ENCODE results near the gene FBL. TPM values are rescaled to one million over a fixed set of nuclear protein-coding genes. Genes with fewer than 3 reads are reported as not detected.
A peak's percentile ranks its signal among the peaks of the same experiment; 100 is the strongest.

Gene FBL
- total and polyA plus RNA-seq, 2 of the 8 experiments (the other 6 are each of a cell fraction or from before 2014, with no cell fraction given), result 790 to 1,361 TPM

DNA sequence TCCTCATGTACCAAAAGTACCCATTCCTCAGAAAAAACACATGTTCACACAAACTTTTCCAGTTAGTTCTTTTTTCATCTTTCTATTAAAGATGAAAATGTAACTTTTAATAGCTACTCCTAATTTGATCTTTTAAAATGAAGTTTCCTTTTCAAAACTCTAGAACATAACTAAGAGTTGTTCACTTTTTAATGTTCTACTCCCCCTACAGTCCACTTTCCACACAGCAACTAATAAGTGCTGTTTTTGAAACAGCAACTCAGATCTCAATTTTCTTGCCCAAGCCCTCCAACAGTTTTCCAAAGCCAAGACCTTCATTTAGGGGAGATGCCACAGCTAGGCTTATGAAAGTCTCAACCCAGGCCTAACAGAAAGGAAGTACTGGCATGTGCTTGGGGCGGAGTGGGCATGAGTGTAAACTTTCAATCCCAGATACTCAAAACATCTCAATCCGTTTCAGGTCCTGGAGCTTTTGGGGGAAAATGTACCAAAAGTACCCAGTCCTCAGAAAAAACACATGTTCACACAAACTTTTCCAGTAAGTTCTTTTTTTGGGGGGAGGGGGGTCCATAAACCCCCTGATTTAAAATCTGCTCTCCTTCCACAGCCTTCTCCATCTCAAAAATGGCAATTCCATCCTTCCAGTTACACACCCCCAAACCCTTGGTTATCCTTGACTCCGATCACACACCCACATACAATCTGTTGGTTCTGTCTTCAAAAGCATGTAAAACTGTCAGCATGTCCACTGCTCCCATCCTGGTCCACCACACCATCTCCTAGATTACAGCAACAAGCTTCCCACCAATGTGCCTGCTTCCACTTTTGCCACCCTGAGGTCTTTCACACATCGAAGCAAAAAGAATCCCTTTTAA is 2.0 kb downstream of the FBL start:
- H3K4me1 ChIP-seq (replicated peaks in 1 of 4; ENCODE audit: control insufficient read depth in 3 of 4, insufficient read depth in 4 of 4, low read length in 3 of 4), result peaks cover 7 to 28% (median 18%) of the 10 kb centered on the region in 4 experiments
- peaks cover 16% of the 10 kb centered on the region for H3K79me1 ChIP-seq (ENCODE audit: low read depth, low read length)
- H3K56ac ChIP-seq (replicated peaks; ENCODE audit: insufficient read length, low read depth, low read length), result no peak overlapping the region
- CTCF ChIA-PET (ENCODE audit: partially characterized antibody), result interaction anchor here (0.6 to 6.4 kb wide), 30 partner anchors 10 to 384 kb away, joined by 3 to 43 read pairs (median 6); partner anchors contain the start of genes DYRK1B and PSMC4
- 89% methylated on average over 4 of the region's 4 CpGs; no CpG with 5 or more reads in 1 of the 2 experiments for WGBS, 2 experiments (ENCODE audit: extremely low coverage in 1 of 2, insufficient coverage in 1 of 2, insufficient read length in 1 of 2, insufficient replicate concordance in 2 of 2, low coverage in 1 of 2, low lambda C conversion rate in 2 of 2, missing lambda C conversion rate in 1 of 2)
- no peaks in the 10 kb centered on the region for H3K27me3 ChIP-seq (replicated peaks in 1 of 4; ENCODE audit: control insufficient read depth in 3 of 4, extremely low read depth in 1 of 4, insufficient read depth in 3 of 4, low read length in 3 of 4)
- H3K23ac ChIP-seq (ENCODE audit: insufficient read length), result no peak overlapping the region
- no peak overlapping the region for H2AK5ac ChIP-seq (ENCODE audit: low read depth, low read length)
- H3K79me2 ChIP-seq (ENCODE audit: control insufficient read depth in 1 of 2, insufficient read depth in 2 of 2, low read length in 2 of 2), result peaks cover 46 to 69% of the 10 kb centered on the region in 2 experiments
- H3K27ac ChIP-seq (ENCODE audit: low read depth, low read length), result no peak overlapping the region
- H2BK120ac ChIP-seq (replicated peaks; ENCODE audit: low read depth, low read length), result no peak overlapping the region
- H3K4me3 ChIP-seq (ENCODE audit: extremely low read depth in 1 of 4, insufficient read depth in 2 of 4, low read depth in 3 of 4, low read length in 4 of 4), result peak overlapping the region; percentile 91 to 99 (median 96); a peak in 7 of 8 replicates
- H3K36me3 ChIP-seq (ENCODE audit: control insufficient read depth in 2 of 4, insufficient read depth in 4 of 4, low read length in 3 of 4), result peaks cover 7 to 21% (median 10%) of the 10 kb centered on the region in 4 experiments
- H2BK20ac ChIP-seq (ENCODE audit: low read length), result no peak overlapping the region
- no peak overlapping the region for H4K5ac ChIP-seq (ENCODE audit: insufficient read length, low read depth, low read length)
- no peak overlapping the region for H2BK5ac ChIP-seq (ENCODE audit: low read depth, low read length)
- H3K14ac ChIP-seq (ENCODE audit: insufficient read length), result no peak overlapping the region
- no peaks in the 10 kb centered on the region for H3K9me3 ChIP-seq (ENCODE audit: insufficient read depth in 2 of 2, low read depth in 1 of 2, low read length in 1 of 2)
- no peak overlapping the region for H3K4ac ChIP-seq (replicated peaks; ENCODE audit: insufficient read length, low read depth, low read length)
- POLR2A ChIA-PET (ENCODE audit: partially characterized antibody), result interaction anchor here (1.0 to 4.8 kb wide), 6 partner anchors 11 to 259 kb away, joined by 3 to 31 read pairs (median 4); partner anchors contain the start of genes DYRK1B and PSMC4
- no peak for FAIRE-seq
- peak overlapping the region; percentile 71 to 96 for H3K4me2 ChIP-seq (ENCODE audit: insufficient read depth in 1 of 2, low read depth in 2 of 2, low read length in 2 of 2)
- no peak overlapping the region for H3K18ac ChIP-seq (ENCODE audit: extremely low read depth, low read length)
- no peak overlapping the region for H4K91ac ChIP-seq (replicated peaks; ENCODE audit: insufficient read length, low read length)
- peaks cover 23 to 28% of the 10 kb centered on the region in 2 experiments for H4K20me1 ChIP-seq (replicated peaks in 1 of 2; ENCODE audit: control insufficient read depth in 1 of 2, insufficient read depth in 2 of 2, low read length in 2 of 2)
- no peak overlapping the region for H4K8ac ChIP-seq (ENCODE audit: extremely low read depth, insufficient read depth, low read length)
- TF ChIP-seq EP300 (IDR thresholded peaks at IDR 0.05; ENCODE audit: borderline replicate concordance in 1 of 2, low read depth in 2 of 2, low read length in 2 of 2), result no peak
- TF ChIP-seq SAP30 (IDR thresholded peaks at IDR 0.05; ENCODE audit: insufficient read depth, insufficient replicate concordance, low read length), result no peak
- TF ChIP-seq FOSL1 (IDR thresholded peaks at IDR 0.05; ENCODE audit: insufficient read depth, low read depth, low read length), result no peak
- no peak for TF ChIP-seq BACH1 (IDR thresholded peaks at IDR 0.05; ENCODE audit: low read length)
- TF ChIP-seq, protein P1, sequence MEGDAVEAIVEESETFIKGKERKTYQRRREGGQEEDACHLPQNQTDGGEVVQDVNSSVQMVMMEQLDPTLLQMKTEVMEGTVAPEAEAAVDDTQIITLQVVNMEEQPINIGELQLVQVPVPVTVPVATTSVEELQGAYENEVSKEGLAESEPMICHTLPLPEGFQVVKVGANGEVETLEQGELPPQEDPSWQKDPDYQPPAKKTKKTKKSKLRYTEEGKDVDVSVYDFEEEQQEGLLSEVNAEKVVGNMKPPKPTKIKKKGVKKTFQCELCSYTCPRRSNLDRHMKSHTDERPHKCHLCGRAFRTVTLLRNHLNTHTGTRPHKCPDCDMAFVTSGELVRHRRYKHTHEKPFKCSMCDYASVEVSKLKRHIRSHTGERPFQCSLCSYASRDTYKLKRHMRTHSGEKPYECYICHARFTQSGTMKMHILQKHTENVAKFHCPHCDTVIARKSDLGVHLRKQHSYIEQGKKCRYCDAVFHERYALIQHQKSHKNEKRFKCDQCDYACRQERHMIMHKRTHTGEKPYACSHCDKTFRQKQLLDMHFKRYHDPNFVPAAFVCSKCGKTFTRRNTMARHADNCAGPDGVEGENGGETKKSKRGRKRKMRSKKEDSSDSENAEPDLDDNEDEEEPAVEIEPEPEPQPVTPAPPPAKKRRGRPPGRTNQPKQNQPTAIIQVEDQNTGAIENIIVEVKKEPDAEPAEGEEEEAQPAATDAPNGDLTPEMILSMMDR (IDR thresholded peaks at IDR 0.05; ENCODE audit: control extremely low read depth in 1 of 3, insufficient read depth in 1 of 3, low read depth in 1 of 3, low read length in 3 of 3), result peak in 2 of 3 experiments; percentile 43 to 49; a peak in 2 of 4 replicates
- no peak for TF ChIP-seq TAF1 (IDR thresholded peaks at IDR 0.05; ENCODE audit: low read depth, low read length)
- TF ChIP-seq RAD21 (IDR thresholded peaks at IDR 0.05 in 1 of 2, conservative IDR thresholded peaks at IDR 0.05 in 1 of 2; ENCODE audit: low read depth in 2 of 2, low read length in 2 of 2), result peak; percentile 49
- H2BK12ac ChIP-seq (ENCODE audit: low read depth, low read length), result no peak overlapping the region
- H3K9ac ChIP-seq (replicated peaks in 1 of 4; ENCODE audit: extremely low read depth in 1 of 4, low read depth in 3 of 4, low read length in 3 of 4), result peak overlapping the region in 3 of 4 experiments; percentile 13 to 78 (median 53); a peak in 4 of 7 replicates
- no peak overlapping the region for H2AFZ ChIP-seq (ENCODE audit: low read length)
- H2BK15ac ChIP-seq (ENCODE audit: low read length), result no peak overlapping the region
- peaks cover 12% of the 10 kb centered on the region for H3K23me2 ChIP-seq (ENCODE audit: low read depth, low read length)
- DNase-seq (ENCODE audit: low read depth in 1 of 2, low spot score in 2 of 2), result no peak
